B cell (primary cell): ENCODE measurements around the gene PTPRN2. TPM values are rescaled to one million over a fixed set of nuclear protein-coding genes. Genes with fewer than 3 reads are reported as not detected.

Experiments
- ATAC-seq: fragments of 200-7000 bp; cut with Tn5 transposase; one replicate; pipeline ENCODE4 v1.10.0; 2021; ENCODE audit warnings: low read depth, mild to moderate bottlenecking, moderate number of reproducible peaks, moderate library complexity
- CTCF ChIA-PET: fragments of 350-600 bp; sonication (Branson Sonifier 250); formaldehyde crosslinking; loops from one replicate; lab custom pipeline; 2021; ENCODE audit warnings: antibody characterized with exemption, inconsistent platforms; lab: Charles Lee
- POLR2A ChIA-PET: fragments of 350-600 bp; sonication (Branson Sonifier 250); formaldehyde crosslinking; loops from one replicate; lab custom pipeline; 2021; ENCODE audit warnings: antibody characterized with exemption; lab: Charles Lee
- DNase-seq: peaks from one replicate; pipeline ENCODE4 v3.0.0; 2013
- H2AFZ ChIP-seq: 2 replicates; pipeline ENCODE4 v1.6.1; 2012; ENCODE audit warnings: mild to moderate bottlenecking, low read depth, low read length; ENCODE audit not compliant: insufficient read depth, poor library complexity, severe bottlenecking
- H3K27ac ChIP-seq, 2 donors: 1 replicate in 1 of 2; 2 replicates in 1 of 2; pipeline ENCODE4 v1.5.1; 2012 to 2013; ENCODE audit warnings: low read length in 2 of 2, mild to moderate bottlenecking in 2 of 2, moderate library complexity in 1 of 2
- H3K27me3 ChIP-seq, 4 experiments: fragments of 200-600 bp in 1 of 4; sonication (generic) in 1 of 4; replicated peaks in 1 of 4; 1 replicate in 2 of 4; 2 replicates in 2 of 4; pipeline versions ENCODE4 v1.6.1 to v1.7.0; 2013 to 2016; ENCODE audit warnings: low read length in 3 of 4, mild to moderate bottlenecking in 2 of 4, mixed read lengths in 1 of 4, moderate library complexity in 1 of 4; ENCODE audit not compliant: insufficient read depth in 4 of 4, control insufficient read depth in 3 of 4; ENCODE audit errors: control extremely low read depth in 1 of 4
- H3K36me3 ChIP-seq, 2 experiments: replicated peaks in 1 of 2; 1 replicate in 1 of 2; 2 replicates in 1 of 2; pipeline versions ENCODE4 v1.6.1 to v1.7.1; 2013; ENCODE audit warnings: low read length in 1 of 2; ENCODE audit not compliant: insufficient read depth in 2 of 2, control insufficient read depth in 1 of 2; ENCODE audit errors: control extremely low read depth in 1 of 2, extremely low read depth in 1 of 2
- H3K4me1 ChIP-seq, 2 donors: fragments of 200-600 bp in 1 of 2; sonication (generic) in 1 of 2; 1 replicate in 1 of 2; 2 replicates in 1 of 2; pipeline versions ENCODE4 v1.5.1 to v1.6.1; 2013 to 2017; ENCODE audit warnings: low read length in 2 of 2; ENCODE audit not compliant: control insufficient read depth in 2 of 2, insufficient read depth in 2 of 2
- H3K4me2 ChIP-seq: replicated peaks from 2 replicates; pipeline ENCODE3; 2012; ENCODE audit warnings: mild to moderate bottlenecking, low read depth, low read length; ENCODE audit not compliant: poor library complexity, severe bottlenecking
- H3K4me3 ChIP-seq, 5 experiments: fragments of 200-600 bp in 1 of 5; sonication (generic) in 1 of 5; 1 replicate in 3 of 5; 2 replicates in 2 of 5; pipeline versions ENCODE4 v1.5.1 to v1.7.0; 2011 to 2016; ENCODE audit warnings: low read length in 4 of 5, mild to moderate bottlenecking in 4 of 5, low read depth in 2 of 5, control low read depth in 1 of 5, moderate library complexity in 1 of 5; ENCODE audit not compliant: insufficient read depth in 1 of 5; ENCODE audit errors: control extremely low read depth in 1 of 5, extremely low read depth in 1 of 5
- H3K79me2 ChIP-seq: fragments of 200-600 bp; sonication (generic); one replicate; pipeline ENCODE4 v1.6.0; 2016; ENCODE audit warnings: low read length; ENCODE audit not compliant: control insufficient read depth, insufficient read depth
- H3K9ac ChIP-seq: fragments of 200-600 bp; sonication (generic); 2 replicates; pipeline ENCODE4 v1.6.1; 2017; ENCODE audit warnings: mild to moderate bottlenecking, low read length, moderate library complexity
- H3K9me3 ChIP-seq, 3 donors: one replicate each; pipeline versions ENCODE4 v1.6.1 to v1.7.1; 2013; ENCODE audit warnings: low read length in 2 of 3; ENCODE audit not compliant: control insufficient read depth in 2 of 3, insufficient read depth in 1 of 3; ENCODE audit errors: control extremely low read depth in 1 of 3
- H4K20me1 ChIP-seq: 2 replicates; pipeline ENCODE4 v1.6.0; 2012; ENCODE audit warnings: mild to moderate bottlenecking, low read length; ENCODE audit not compliant: insufficient read depth, control insufficient read depth, poor library complexity, severe bottlenecking
- H3K27ac Mint-ChIP-seq: one replicate; pipeline ENCODE4 v1.8.0; 2021; ENCODE audit warnings: mixed read lengths
- H3K27me3 Mint-ChIP-seq: one replicate; pipeline ENCODE4 v1.8.0; 2021; ENCODE audit warnings: mixed read lengths
- H3K4me1 Mint-ChIP-seq: one replicate; pipeline ENCODE4 v1.8.0; 2021; ENCODE audit warnings: mixed read lengths
- H3K4me3 Mint-ChIP-seq: one replicate; pipeline ENCODE4 v1.8.0; 2021; ENCODE audit warnings: mixed read lengths
- H3K9me3 Mint-ChIP-seq: one replicate; pipeline ENCODE4 v1.8.0; 2022; ENCODE audit warnings: mixed read lengths; ENCODE audit not compliant: insufficient read depth
- CTCF ChIP-seq: fragments of 200-600 bp; IDR thresholded peaks from one replicate; pipeline ENCODE4 v1.8.0; 2022; ENCODE audit warnings: antibody characterized with exemption, mild to moderate bottlenecking
- EZH2 ChIP-seq: IDR thresholded peaks from 2 replicates; pipeline ENCODE4 v1.6.1; 2012; ENCODE audit warnings: borderline replicate concordance, low read depth, mild to moderate bottlenecking, moderate library complexity, low read length; ENCODE audit not compliant: insufficient read depth, poor library complexity, severe bottlenecking
- WGBS: methylation state at CpG from one replicate; pipeline ENCODE4 v1.1.5; 2013; ENCODE audit warnings: missing lambda C conversion rate; ENCODE audit not compliant: insufficient coverage; 5-methylcytosine and 5-hydroxymethylcytosine counted together
- intact Hi-C: fragments of 100-400 bp; cut with micrococcal nuclease; formaldehyde crosslinking; loops from one replicate; pipeline ENCODE4 v1.10.0; 2022
- polyA plus RNA-seq: library from polyadenylated mRNA; depleted of rRNA; stranded (reverse); fragments of >200 nt; gene quantifications from 2 replicates; pipeline ENCODE4 v1.2.3, GENCODE V29; 2012
- total RNA-seq, 2 donors: library from RNA; stranded (reverse); fragments of 120-200 nt in 1 of 2; gene quantifications; 1 replicate in 1 of 2; 2 replicates in 1 of 2; pipeline versions ENCODE4 v1.2.3 to v1.2.4, GENCODE V29; 2013 to 2022

Gene PTPRN2
- total and polyA plus RNA-seq, 2 donors (not counting 1 experiment from before 2014, with no cell fraction given), result 2.0 to 5.0 TPM

- no peak overlapping the region for H3K4me3 ChIP-seq
These were observed 259.1 kb downstream of the PTPRN2 start for GRCh38 chr7:158328376-158329013.

More at GRCh38 chr7:158328376-158329013, 259.1 kb downstream of the PTPRN2 start:
- 84% methylated on average over 11 of the region's 16 CpGs for WGBS
- no peak for ATAC-seq
- Histone ChIP-seq H2AFZ (no peak overlapping the region), H3K79me2 (no peaks in the 10 kb centered on the region), H3K4me2 (no peak overlapping the region), H3K9ac (no peak overlapping the region), H4K20me1 (no peaks in the 10 kb centered on the region), H3K27ac (no peak overlapping the region), H3K4me1 (no peaks in the 10 kb centered on the region), H3K27me3 (no peaks in the 10 kb centered on the region), H3K9me3 (peaks cover 0 to 43% (median 0%) of the 10 kb centered on the region in 3 donors), H3K36me3 (no peaks in the 10 kb centered on the region)
- no peaks in the 10 kb centered on the region for H3K4me1 Mint-ChIP-seq
- TF ChIP-seq EZH2 (no peak), CTCF (no peak)
- H3K27ac Mint-ChIP-seq, result no peak overlapping the region
- H3K9me3 Mint-ChIP-seq, result peaks cover 16% of the 10 kb centered on the region
- no peaks in the 10 kb centered on the region for H3K27me3 Mint-ChIP-seq
- ChIA-PET CTCF (no interaction called here), POLR2A (no interaction called here)
- no peak for DNase-seq
- H3K4me3 Mint-ChIP-seq, result no peak overlapping the region
- intact Hi-C loops, result no loop called here
